Choroid plexus epithelial cell (primary cell): ENCODE measurements around the gene GSN.

Experiments used
- DNase-seq: peaks from one replicate; pipeline ENCODE4 v3.0.0-alpha.2; 2010; ENCODE audit warnings: low read depth
- H3K4me3 ChIP-seq: 2 replicates; pipeline ENCODE4 v1.5.1; 2011; ENCODE audit warnings: low read depth, mild to moderate bottlenecking, control low read depth, low read length, moderate library complexity
- TF ChIP-seq, protein P1 (sequence below): conservative IDR thresholded peaks from 2 replicates; pipeline ENCODE4 v1.5.1; 2011; ENCODE audit warnings: low read depth, mild to moderate bottlenecking, control low read depth, inconsistent platforms, low read length, moderate library complexity

The GSN gene

GRCh38 chr9:121349009-121349408, 81.0 kb downstream of the GSN start:
- no peak overlapping the region for H3K4me3 ChIP-seq
- TF ChIP-seq, protein P1, sequence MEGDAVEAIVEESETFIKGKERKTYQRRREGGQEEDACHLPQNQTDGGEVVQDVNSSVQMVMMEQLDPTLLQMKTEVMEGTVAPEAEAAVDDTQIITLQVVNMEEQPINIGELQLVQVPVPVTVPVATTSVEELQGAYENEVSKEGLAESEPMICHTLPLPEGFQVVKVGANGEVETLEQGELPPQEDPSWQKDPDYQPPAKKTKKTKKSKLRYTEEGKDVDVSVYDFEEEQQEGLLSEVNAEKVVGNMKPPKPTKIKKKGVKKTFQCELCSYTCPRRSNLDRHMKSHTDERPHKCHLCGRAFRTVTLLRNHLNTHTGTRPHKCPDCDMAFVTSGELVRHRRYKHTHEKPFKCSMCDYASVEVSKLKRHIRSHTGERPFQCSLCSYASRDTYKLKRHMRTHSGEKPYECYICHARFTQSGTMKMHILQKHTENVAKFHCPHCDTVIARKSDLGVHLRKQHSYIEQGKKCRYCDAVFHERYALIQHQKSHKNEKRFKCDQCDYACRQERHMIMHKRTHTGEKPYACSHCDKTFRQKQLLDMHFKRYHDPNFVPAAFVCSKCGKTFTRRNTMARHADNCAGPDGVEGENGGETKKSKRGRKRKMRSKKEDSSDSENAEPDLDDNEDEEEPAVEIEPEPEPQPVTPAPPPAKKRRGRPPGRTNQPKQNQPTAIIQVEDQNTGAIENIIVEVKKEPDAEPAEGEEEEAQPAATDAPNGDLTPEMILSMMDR, result no peak
- DNase-seq, result no peak

DNA sequence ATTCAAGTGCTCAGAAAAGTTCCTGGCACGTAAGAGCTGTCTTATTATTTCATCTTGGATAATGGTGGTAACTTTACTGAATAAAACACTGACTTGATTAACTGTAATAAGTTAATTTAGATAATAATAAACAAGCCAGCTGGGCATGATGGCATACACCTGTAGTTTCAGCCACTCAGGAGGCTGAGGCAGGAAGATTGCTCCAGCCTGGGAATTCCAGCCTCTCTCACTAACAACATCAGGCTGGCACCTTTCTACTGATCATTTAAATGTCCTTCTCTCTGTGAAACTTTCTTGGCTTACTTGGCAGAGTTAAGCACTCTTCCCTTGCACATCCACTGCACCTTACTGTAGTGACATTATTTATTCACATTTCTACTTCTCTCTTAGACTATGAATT, 82.1 kb downstream of the GSN start:
- TF ChIP-seq, protein P1, result no peak
- no peak for DNase-seq
- H3K4me3 ChIP-seq, result no peak overlapping the region

DNA sequence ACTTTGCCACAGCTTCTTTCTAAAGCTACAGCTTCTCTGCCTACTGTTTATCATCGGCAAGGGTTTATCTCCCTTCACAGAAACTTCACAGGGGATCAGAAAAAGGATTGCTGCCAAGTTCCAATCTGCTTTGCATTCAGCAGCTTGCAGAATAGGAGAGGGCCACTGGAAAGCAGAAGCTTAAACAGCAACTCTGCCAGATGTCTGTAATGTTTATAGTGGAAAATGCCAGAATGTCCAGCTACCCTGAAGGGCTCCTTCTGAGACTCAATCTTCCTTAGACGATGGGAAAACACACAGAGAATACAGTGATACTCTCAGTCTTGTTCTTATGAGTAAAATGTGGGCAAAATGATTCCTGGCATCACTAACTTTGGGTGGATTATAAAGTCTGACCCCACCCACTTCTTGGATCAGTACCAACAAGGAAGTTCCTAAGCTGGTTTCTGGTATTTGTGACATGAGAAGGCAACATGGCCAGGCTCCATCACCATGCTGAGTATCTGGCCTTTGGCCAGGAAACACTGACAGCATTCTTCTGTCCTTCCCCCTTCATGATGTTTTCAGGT, 83.1 kb downstream of the GSN start:
- H3K4me3 ChIP-seq, result no peak overlapping the region
- TF ChIP-seq, protein P1, result no peak
- DNase-seq, result peak; percentile 96

DNA sequence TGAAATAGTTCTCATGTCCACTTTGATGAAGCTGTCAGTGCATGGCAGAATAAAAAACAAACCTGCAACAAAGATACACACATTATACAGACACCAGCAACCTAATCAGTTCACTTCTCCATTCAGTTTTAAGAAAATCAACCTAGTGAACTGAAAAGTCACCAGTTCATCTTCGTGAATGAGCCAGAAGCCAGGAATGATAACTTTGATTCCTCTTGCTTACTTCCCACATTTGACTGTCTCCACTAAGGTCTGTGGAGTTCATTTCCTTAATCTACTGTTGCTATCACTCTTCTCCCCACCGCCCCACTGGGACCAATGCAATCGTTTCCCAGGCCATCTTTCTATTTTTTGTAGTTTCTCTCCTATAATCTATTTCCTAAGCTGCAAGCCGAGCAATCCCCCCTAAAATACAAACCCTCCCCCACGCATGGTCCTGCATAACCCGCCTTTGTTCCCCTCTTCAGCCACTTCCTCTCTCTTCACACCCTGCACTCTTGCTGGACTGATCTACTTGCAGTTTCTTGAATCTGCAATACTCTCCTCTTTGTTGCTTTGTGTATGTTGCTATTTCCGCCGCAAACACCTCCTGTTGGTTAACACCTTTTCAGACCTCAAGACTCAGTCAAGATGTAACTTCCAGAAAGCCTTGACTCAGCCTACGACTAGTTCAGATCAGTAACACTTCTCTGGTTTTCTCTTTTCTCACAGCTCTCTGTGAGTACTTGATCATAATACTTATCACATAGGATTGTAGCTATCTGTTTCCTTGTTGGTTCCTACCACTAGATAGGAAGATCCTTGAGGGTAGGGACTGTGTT, 85.5 kb downstream of the GSN start:
- TF ChIP-seq, protein P1, result no peak
- no peak for DNase-seq
- H3K4me3 ChIP-seq, result no peak overlapping the region

- TF ChIP-seq, protein P1, result no peak
- no peak overlapping the region for H3K4me3 ChIP-seq
- DNase-seq, result no peak
These were observed 86.2 kb downstream of the GSN start for GRCh38 chr9:121354141-121354540.

DNA sequence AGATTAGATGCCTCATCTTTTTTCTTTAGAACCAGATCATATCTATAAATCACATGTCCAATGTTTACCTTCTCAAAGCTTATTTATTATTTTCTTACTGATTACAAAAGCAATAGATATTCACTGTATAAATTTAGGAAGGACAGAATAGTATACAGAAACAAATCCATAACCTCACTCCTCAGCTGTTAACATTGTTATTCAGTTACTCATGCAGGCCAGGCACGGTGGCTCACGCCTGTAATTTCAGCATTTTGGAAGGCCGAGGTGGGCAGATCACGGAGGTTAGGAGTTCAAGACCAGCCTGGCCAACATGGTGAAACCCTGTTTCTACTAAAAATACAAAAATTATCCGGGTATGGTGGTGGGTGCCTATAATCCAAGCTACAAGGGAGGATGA, 86.8 kb downstream of the GSN start:
- no peak for DNase-seq

More for the DNA sequence above, 86.8 kb downstream of the GSN start:
- TF ChIP-seq, protein P1, result no peak
- H3K4me3 ChIP-seq, result no peak overlapping the region
